GDM1 (cell line): ENCODE data around the gene CD72.
A peak's percentile ranks its signal among the peaks of the same experiment; 100 is the strongest.
"Not testable (repeated sequence)": the region's sequence is repeated elsewhere in the genome, so short reads cannot be mapped to it uniquely, and the experiment has no call there.

ENCODE experiments used
- DNase-seq: peaks from one replicate; lab custom pipeline; 2025; lab: John Stamatoyannopoulos, UW

CD72 gene

GRCh38 chr9:35588506-35588905 lies 29.7 kb downstream of the CD72 start:
- DNase-seq, result not testable (repeated sequence)

- DNase-seq, result not testable (repeated sequence)
Observed at GRCh38 chr9:35584681-35585080, 33.5 kb downstream of the CD72 start.

- not testable (repeated sequence) for DNase-seq
Observed at GRCh38 chr9:35583521-35583920, 34.7 kb downstream of the CD72 start.

DNA sequence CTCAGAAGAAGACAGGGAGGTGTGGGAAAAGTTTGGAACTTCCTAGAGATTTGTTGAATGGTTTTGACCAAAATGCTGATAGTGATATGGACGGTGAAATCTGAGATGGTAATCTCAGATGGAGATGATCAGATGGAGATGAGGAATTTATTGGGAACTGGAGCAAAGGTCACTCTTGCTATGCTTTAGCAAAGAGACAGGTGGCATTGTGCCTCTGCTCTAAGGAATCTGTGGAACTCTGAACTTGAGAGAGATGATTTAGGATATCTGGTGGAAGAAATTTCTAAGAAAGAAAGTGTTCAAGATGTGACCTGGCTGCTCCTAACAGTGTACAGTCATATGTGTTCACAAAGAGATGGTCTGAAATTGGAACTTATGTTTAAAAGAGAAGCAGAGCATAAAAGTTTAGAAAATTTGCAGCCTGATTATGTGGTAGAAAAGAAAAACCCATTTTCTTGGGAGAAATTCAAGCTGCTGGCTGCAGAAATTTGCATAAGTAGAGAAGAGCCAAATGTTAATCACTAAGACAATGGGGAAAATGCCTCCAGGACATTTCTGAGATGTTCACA lies 38.5 kb downstream of the CD72 start:
- DNase-seq, result not testable (repeated sequence)

DNA sequence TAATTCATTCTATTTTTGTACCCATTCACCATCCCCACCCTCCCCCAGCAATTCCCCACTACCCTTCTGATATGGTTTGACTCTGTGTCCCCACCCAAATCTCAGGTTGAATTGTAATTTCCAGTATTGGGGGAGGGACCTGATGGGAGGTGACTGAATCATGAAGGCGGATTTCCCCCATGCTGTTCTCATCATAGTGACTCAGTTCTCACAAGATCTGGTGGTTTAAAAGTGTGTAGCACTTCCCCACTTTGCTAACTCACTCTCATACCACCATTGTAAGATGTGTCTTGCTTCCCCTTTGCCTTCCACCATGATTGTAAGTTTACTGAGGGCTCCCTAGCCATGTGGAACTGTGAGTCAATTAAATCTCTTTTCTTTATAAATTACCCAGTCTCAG lies 39.1 kb downstream of the CD72 start:
- DNase-seq, result no peak

DNA sequence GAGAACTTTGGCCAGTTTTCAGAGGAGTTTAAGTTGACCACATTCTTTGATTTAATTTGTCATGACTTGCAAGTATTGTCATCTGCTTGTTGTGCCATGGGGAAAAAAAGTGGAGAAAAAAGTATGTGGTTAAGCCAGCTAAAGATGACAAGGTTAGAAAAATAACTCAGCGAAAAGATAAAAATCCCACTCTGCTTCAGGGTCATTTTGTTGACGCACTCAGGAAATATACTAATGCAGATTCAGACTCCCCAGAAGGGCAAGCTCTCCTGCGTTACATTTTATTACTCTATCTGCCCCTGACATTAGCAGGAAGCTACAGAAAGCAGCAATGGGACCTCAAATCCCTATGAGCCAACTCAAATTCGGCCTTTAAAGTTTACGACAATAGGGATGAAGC lies 40.7 kb downstream of the CD72 start:
- no peak for DNase-seq

DNA sequence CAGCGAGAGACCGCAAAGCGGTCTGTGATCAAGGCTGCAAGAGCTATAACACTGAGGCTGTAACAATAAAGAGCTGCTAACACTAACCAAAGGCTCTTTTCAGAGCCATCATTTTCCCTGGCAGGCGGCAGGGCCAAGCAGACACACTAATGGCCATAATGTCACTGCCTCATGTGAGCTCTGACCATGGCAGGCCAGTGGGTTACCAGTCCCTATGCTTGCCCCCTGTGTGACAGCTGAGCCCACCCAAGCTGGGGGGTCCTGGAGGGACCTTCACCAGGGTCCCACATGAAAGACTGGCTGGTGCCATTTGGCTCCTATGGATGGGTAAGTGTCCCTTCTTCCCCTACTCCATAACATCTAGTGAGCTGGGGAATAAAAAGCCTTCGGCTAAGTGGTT lies 42.7 kb downstream of the CD72 start:
- DNase-seq, result no peak

GRCh38 chr9:35574578-35575122 lies 43.6 kb downstream of the CD72 start:
- no peak for DNase-seq

- DNase-seq, result no peak
Observed at GRCh38 chr9:35570709-35571504, 47.3 kb downstream of the CD72 start.

GRCh38 chr9:35569206-35569605 lies 49.0 kb downstream of the CD72 start:
- no peak for DNase-seq

DNA sequence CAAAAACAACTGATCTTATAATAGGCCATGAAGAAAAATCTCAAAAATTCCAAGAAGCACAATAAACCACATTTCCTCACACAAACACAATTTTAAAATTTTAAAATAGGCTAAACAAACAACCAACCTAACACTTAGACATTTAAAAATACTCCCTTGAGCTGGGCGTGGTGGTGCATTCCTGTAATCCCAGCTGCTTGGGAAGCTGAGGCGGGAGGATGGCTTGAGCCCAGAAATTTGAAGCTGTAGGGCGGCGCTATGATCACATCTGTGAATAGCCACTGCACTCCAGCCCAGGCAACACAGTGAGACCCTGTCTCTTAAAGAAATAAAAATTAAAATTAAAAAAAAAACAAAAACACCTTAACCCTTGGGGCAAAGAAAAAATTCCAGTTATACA lies 50.0 kb downstream of the CD72 start:
- no peak for DNase-seq

DNA sequence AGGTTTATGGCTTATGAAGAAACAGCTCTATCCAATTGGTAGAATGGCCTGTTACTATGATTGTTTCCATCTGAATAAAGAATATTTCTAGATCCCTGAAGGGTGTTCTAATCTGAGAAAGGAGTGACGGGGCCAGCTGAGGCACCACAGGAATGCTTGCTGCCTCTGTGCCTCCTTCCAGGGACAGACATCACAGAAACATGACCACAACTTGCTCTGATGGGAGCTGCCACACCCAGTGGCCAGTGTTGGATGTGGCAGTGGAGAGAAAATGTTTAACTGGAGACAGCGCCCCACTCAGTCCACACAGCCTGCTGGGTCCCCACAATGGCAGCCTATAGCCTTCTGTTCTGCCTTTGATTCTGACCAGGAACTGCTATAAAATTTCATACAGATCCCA lies 51.8 kb downstream of the CD72 start:
- no peak for DNase-seq

DNA sequence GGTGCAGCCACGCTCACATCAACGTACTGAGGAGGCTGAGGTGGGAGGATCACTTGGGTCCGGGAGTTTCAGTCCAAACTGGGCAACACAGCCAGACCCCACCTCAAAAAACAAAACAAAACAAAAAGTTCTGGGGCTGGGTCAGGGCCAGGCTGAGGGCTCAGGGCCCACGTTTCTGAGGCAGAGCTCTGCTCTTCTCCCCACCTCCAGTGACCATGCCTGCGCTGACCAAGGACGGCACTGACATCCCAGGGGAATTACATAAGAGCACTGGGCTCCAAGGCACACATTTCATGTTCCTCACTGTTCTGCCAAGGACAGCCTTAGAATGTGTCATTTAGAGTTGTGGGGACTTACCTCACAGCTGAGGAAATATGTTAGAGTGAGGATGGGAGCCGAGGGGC lies 53.6 kb downstream of the CD72 start:
- no peak for DNase-seq

DNA sequence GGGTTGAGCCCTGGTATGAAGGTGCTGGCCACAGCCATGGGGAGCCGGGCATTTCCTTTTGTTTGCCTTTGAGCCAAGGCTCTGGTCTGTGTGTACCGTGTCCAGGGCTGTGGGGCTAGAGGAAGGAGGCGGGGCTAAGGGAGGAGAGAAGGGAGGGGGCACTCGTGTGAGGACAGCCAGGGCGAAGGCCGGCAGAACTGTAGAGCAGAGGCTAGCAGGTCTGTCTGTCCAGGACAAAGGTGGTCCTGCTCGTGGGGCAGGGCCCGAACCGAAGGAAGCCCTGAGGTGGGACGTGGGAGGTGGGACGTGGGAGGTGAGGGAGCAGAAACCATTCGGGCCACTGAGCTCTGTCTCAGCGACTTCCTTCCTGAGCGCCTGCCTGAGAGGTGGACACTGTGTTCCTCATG lies 54.4 kb downstream of the CD72 start:
- DNase-seq, result no peak

GRCh38 chr9:35562895-35563780 lies 55.1 kb downstream of the CD72 start:
- DNase-seq, result peak; percentile 5

DNA sequence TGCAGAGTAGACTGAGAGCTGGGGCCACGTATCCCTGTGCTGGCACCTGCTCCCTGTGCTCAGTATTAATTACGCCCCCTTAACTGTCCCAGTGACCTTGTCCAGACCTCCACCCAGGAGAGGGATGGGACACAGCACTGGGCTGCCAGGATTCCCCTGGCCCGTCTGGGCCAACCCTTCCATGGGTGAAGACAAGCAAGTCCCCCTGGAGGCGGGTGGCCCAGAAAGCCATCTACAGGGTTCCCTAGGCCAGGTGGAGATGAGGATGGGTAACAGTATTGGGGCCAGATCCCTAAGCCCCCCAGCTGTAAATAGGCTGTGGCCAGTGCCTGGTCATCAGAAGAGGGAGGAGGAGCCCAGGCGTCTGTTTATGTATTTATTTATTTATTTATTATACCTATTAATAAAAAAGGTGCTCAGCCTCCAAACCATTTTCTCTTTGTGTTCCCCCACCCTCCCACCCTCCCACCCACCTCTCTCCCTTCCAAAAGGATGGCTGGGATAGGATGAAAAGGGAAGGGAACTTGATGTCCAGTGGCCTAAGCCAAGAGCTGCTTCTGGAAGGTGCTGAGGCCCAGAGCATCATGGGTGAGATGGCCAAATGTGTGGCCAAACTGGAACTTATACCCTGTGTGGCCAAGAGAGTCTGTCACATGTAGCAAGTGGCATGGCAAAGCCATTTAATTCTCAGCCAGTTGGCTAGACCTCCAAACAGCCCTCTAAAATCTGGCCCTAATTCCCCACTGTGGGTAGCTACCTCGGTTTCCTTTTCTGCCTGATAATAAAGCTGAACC lies 56.5 kb downstream of the CD72 start:
- no peak for DNase-seq

- no peak for DNase-seq
Observed at GRCh38 chr9:35560625-35561337, 57.4 kb downstream of the CD72 start.
